Activated CD8-positive, alpha-beta T cell treated with anti-CD3 and anti-CD28 coated beads for 36 hours (primary cell): ENCODE results near the gene MRGPRG. TPM values are rescaled to one million over a fixed set of nuclear protein-coding genes. Genes with fewer than 3 reads are reported as not detected.

Experiments used
- ATAC-seq: fragments of 200-7000 bp; cut with Tn5 transposase; one replicate; pipeline ENCODE4 v1.10.0; 2021; ENCODE audit warnings: mild to moderate bottlenecking, moderate library complexity
- CTCF ChIA-PET: fragments of 350-600 bp; sonication (Branson Sonifier 250); formaldehyde crosslinking; loops from one replicate; lab custom pipeline; 2021; ENCODE audit warnings: antibody characterized with exemption; lab: Charles Lee
- POLR2A ChIA-PET: fragments of 350-600 bp; sonication (Branson Sonifier 250); formaldehyde crosslinking; loops from one replicate; lab custom pipeline; 2021; ENCODE audit warnings: antibody characterized with exemption; lab: Charles Lee
- DNase-seq: peaks from one replicate; pipeline ENCODE4 v3.0.0-alpha.2; 2020
- H3K27ac Mint-ChIP-seq: one replicate; pipeline ENCODE4 v1.8.0; 2021; ENCODE audit warnings: mild to moderate bottlenecking, mixed read lengths
- H3K27me3 Mint-ChIP-seq: one replicate; pipeline ENCODE4 v1.8.0; 2021; ENCODE audit warnings: mixed read lengths
- H3K36me3 Mint-ChIP-seq: one replicate; pipeline ENCODE4 v1.8.0; 2021; ENCODE audit warnings: low read depth, mixed read lengths
- H3K4me1 Mint-ChIP-seq: one replicate; pipeline ENCODE4 v1.8.0; 2021; ENCODE audit warnings: low read depth, mixed read lengths
- H3K4me3 Mint-ChIP-seq: one replicate; pipeline ENCODE4 v1.8.0; 2021; ENCODE audit warnings: mild to moderate bottlenecking, moderate library complexity, mixed read lengths
- H3K9me3 Mint-ChIP-seq: one replicate; pipeline ENCODE4 v1.8.0; 2021; ENCODE audit warnings: mixed read lengths
- CTCF ChIP-seq: fragments of 200-600 bp; IDR thresholded peaks from one replicate; pipeline ENCODE4 v1.8.0; 2022; ENCODE audit warnings: antibody characterized with exemption, mild to moderate bottlenecking
- intact Hi-C: fragments of 100-400 bp; cut with micrococcal nuclease; formaldehyde crosslinking; loops from one replicate; pipeline ENCODE4 v1.10.0; 2022
- total RNA-seq, 2 experiments: library from RNA; stranded (reverse); gene quantifications; one replicate each; pipeline ENCODE4 v1.2.3, GENCODE V29; 2021

Gene MRGPRG
- total RNA-seq, 2 experiments from 2014 or later, result not detected

- Mint-ChIP-seq H3K9me3 (no peaks in the 10 kb centered on the region), H3K27ac (no peak overlapping the region), H3K4me1 (peaks cover 5% of the 10 kb centered on the region), H3K36me3 (no peaks in the 10 kb centered on the region), H3K4me3 (no peak overlapping the region), H3K27me3 (no peaks in the 10 kb centered on the region)
- intact Hi-C loops, result no loop called here
- ChIA-PET CTCF (no interaction called here), POLR2A (interaction anchor here (1.0 kb wide), 1 partner anchor 18 kb away, joined by 3 read pairs; no protein-coding TSS in a partner anchor)
- no peak for DNase-seq
- no peak for ATAC-seq
- no peak for TF ChIP-seq CTCF
These were observed 9.2 kb upstream of the MRGPRG start for GRCh38 chr11:3227568-3228444.

- CTCF ChIA-PET, result no interaction called here
- Mint-ChIP-seq H3K9me3 (no peaks in the 10 kb centered on the region), H3K4me1 (peaks cover 6% of the 10 kb centered on the region), H3K36me3 (no peaks in the 10 kb centered on the region), H3K4me3 (no peak overlapping the region), H3K27ac (no peak overlapping the region), H3K27me3 (no peaks in the 10 kb centered on the region)
- intact Hi-C loops, result no loop called here
- ATAC-seq, result no peak
- no peak for DNase-seq
- TF ChIP-seq CTCF, result no peak
- POLR2A ChIA-PET, result interaction anchor here (1.0 kb wide), 1 partner anchor 17 kb away, joined by 3 read pairs; no protein-coding TSS in a partner anchor
These were observed 8.4 kb upstream of the MRGPRG start for GRCh38 chr11:3226846-3227567.

GRCh38 chr11:3225826-3226750 is 7.5 kb upstream of the MRGPRG start:
- no peak for TF ChIP-seq CTCF
- Mint-ChIP-seq H3K27ac (no peak overlapping the region), H3K27me3 (no peaks in the 10 kb centered on the region), H3K36me3 (no peaks in the 10 kb centered on the region), H3K9me3 (no peaks in the 10 kb centered on the region), H3K4me1 (peaks cover 6% of the 10 kb centered on the region), H3K4me3 (no peak overlapping the region)
- ChIA-PET CTCF (no interaction called here), POLR2A (interaction anchor here (1.0 kb wide), 1 partner anchor 17 kb away, joined by 3 read pairs; no protein-coding TSS in a partner anchor)
- intact Hi-C loops, result no loop called here
- DNase-seq, result no peak
- ATAC-seq, result no peak

GRCh38 chr11:3225159-3225758 is 6.6 kb upstream of the MRGPRG start:
- H3K4me3 Mint-ChIP-seq, result no peak overlapping the region
- no peak for TF ChIP-seq CTCF
- DNase-seq (no peak), ATAC-seq (no peak)
- H3K36me3 Mint-ChIP-seq, result no peaks in the 10 kb centered on the region
- H3K27me3 Mint-ChIP-seq, result no peaks in the 10 kb centered on the region
- no peaks in the 10 kb centered on the region for H3K9me3 Mint-ChIP-seq
- ChIA-PET POLR2A (no interaction called here), CTCF (no interaction called here)
- H3K4me1 Mint-ChIP-seq, result peaks cover 6% of the 10 kb centered on the region
- no peak overlapping the region for H3K27ac Mint-ChIP-seq
- intact Hi-C loops, result no loop called here
